HG02840 (cell line): ENCODE measurements around the gene HOXC11.

Experiments used
- ATAC-seq: cut with Tn5 transposase; IDR thresholded peaks from one replicate; pipeline ENCODE4 v1.9.1; 2021; ENCODE audit warnings: mild to moderate bottlenecking, moderate library complexity, moderate number of reproducible peaks; ENCODE audit not compliant: unreplicated experiment, low FRiP score

Gene HOXC11

DNA sequence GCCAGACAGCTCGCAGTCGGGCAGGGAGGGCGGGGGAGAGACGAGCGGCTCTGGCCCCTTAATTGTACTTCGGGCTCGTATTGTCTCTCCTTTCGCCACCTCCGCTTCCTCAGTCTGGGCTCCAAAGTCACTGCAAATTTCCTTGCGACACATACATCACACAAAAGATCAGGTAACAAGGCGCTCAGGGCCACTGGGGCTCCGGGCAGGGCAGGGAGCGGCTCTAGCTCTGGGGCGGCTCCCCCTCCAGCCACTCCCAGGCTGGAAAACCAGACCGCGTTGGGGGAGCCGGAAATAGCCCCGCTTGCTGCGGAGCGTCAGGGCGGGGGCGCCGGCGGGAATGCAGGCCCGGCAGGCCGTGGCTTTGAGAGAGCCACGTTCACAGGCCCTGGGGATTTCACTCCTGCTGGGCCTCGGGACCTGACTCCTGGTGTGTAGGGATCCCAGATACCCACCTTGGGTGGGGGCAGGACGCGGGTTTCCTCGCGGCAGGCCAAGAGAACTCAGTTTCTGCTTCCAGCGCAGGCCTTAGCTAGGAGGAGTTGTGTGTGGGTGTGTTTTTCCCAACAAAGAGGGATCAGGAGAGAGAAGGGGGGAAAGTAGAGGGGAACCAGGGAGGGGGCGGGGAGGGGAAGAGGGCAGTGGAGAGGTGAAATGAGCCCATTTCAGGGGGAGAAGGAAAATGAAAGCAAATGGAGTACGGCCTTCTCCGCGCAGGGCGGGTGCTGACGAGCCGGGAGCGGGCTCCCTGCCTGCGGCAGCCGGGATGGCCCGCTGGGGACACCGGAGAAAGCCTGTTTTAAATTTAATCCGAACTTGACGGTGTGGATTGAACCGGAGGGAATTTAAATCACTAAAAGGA, 22.7 kb downstream of the HOXC11 start:
- ATAC-seq = no peak

- ATAC-seq = no peak
Observed at GRCh38 chr12:53996240-53997203, 23.6 kb downstream of the HOXC11 start.

- no peak for ATAC-seq
Observed at GRCh38 chr12:53997204-53998109, 24.5 kb downstream of the HOXC11 start.

GRCh38 chr12:53998110-53998899, 25.4 kb downstream of the HOXC11 start:
- no peak for ATAC-seq

GRCh38 chr12:53998900-53999236, 25.9 kb downstream of the HOXC11 start:
- no peak for ATAC-seq

- no peak for ATAC-seq
Observed at GRCh38 chr12:53999559-54000115, 26.7 kb downstream of the HOXC11 start.

- no peak for ATAC-seq
Observed at GRCh38 chr12:54000116-54001114, 27.5 kb downstream of the HOXC11 start, which contains the start of gene HOXC9. Gene HOXC9, plus strand, starts transcription at chr12:54000161. Its CDS starts 28 bp downstream, at chr12:54000189.

GRCh38 chr12:54001283-54002187, 28.6 kb downstream of the HOXC11 start:
- no peak for ATAC-seq

- no peak for ATAC-seq
Observed at GRCh38 chr12:54002278-54002914, 29.5 kb downstream of the HOXC11 start.

DNA sequence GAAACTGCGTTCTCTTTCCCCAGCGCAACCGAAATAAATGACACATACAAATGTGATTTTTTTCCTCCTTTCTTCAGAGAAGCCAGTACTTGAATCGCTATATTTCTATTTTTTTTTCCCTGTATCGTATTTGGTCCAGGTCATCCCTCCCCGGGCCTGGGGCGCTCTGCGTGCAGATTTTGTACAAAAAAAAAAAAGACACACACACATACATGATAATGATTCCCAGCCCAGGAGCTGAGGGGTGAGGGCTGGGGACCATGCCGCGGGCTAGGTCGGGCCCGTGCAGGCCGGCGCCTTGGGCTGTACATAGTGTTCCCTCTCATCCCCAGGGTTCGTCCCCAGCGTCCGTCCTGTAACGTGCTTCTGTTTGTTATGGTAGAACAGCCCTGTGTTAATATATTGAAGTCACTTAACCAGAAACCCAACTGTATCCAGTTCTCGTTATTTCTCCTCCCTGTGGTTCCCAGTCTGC, 30.0 kb downstream of the HOXC11 start:
- ATAC-seq = no peak

DNA sequence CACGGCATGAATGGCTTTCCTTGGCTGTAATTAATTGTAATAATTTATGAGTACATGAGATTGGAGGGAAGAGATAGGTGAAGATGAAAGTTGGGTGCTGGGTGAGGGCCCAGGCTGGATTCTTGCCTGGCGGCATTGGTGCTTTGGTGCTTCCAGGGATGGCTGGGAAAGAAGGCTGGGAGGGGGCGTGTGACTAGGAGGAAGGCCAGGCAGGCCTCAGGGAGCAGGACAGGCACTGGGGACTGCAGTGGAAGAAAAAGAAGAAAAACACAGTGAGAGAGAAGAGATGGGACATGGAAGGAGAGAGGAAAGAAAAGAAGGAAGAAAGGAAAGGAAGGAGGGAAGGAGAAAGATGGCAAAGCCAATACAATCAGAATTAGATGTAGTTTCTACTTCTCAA, 30.7 kb downstream of the HOXC11 start:
- no peak for ATAC-seq

- ATAC-seq = no peak
Observed at GRCh38 chr12:54004063-54004840, 31.3 kb downstream of the HOXC11 start.

DNA sequence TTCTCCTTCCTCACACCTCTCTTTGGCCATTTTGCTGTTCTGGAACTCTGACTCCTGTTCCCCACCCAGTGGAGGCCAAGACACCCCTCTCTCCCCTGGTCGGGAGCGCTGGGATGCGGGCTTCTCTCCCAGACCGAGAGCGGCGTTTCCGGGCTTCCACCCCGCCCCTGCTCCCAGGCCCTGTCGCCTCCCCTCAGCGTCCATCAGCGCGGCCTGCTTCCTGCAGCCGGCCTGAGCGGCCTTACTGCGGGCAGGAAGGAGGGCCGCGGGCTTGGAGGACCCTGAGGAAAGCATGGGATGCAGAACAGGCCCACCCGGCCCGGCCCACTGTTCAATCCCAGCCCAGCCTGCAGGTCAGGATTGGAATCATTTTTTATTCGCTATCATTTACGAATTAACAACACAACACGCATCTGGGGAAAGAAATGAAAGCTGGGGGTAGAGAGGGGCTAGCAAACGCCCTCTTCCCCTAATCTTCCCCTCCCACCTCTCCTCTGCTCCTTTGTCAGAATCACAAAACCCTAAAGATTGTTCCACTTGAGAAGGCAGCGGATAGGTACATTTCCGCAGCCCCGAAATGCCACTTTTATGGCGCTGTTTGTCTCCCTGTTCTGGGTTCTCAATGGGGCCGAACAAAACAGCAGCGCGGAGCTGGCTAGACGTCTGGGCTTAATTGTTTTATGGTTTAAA, 32.1 kb downstream of the HOXC11 start:
- no peak for ATAC-seq

DNA sequence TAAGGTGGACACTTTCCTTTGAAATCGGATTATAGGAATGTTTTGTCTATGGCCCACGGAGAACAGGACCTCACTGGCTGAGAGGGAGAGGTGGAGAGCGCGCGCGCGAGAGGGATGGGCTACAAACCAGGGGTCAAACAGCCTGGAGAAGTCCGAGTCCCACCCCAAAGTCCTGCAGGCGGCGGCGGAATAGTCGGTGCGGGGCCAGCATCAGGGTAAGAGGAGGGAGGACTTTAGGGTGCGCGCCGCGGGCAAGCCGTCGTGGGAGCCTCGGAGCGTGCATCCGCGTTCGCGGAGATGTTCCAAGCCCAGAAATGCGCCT, 32.6 kb downstream of the HOXC11 start:
- no peak for ATAC-seq

DNA sequence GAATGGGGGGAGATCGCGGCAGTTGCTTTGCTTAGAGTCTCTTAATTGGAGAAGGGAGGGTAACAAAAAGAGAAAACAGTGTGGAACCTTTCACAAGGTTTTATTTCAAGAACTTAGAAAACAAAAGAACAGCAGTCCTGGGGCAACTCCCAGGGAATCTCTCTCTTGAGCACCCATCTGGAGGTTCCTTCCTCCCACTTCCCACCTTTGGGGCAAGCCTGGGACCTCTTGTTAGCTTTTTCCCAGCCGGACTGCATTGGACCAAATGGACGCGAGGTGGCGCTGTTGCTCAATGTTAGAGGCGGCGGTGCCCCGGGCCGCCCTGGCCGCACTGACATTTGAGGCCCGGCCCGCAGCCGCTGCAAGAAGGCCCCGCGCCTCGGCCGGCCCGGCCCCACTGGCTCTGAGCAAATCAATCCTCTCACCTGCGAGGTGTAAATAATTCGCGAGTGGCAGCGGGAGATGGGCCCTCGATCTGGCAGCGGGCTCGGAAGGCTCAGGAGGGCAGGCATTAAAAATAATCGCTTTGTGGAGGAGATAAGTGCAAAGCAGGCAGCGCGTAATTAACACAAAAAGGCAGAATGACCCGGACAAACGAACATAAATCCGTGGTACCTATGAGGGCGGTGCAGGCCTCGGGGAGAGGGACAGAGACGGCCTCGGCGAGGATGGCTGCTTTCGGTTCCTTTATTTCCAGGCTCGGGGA, 33.1 kb downstream of the HOXC11 start:
- peak; percentile 62 for ATAC-seq
